AG04450 (cell line): ENCODE results near the gene SUPT7L. TPM values are rescaled to one million over a fixed set of nuclear protein-coding genes. Genes with fewer than 3 reads are reported as not detected.

ENCODE experiments used
- CTCF ChIA-PET: fragments of 300-600, 350-600 bp; formaldehyde crosslinking; extraction: SDS; loops from one replicate; lab custom pipeline; 2022; ENCODE audit warnings: antibody characterized with exemption, inconsistent platforms; lab: Charles Lee
- POLR2A ChIA-PET: fragments of 350-600 bp; formaldehyde crosslinking; extraction: SDS; loops from one replicate; lab custom pipeline; 2021; ENCODE audit warnings: antibody characterized with exemption, inconsistent platforms; lab: Yijun Ruan, JAX
- DNase-seq: peaks from one replicate; pipeline ENCODE4 v3.0.0-alpha.2; 2011; ENCODE audit warnings: low read depth, low spot score
- H3K27ac ChIP-seq: one replicate; pipeline ENCODE4 v1.5.1; 2012; ENCODE audit warnings: low read depth, low read length, control low read depth
- H3K27me3 ChIP-seq: one replicate; pipeline ENCODE4 v1.6.0; 2012; ENCODE audit warnings: low read length; ENCODE audit not compliant: control insufficient read depth, insufficient read depth
- H3K4me3 ChIP-seq: 2 replicates; pipeline ENCODE4 v1.5.1; 2011; ENCODE audit warnings: mild to moderate bottlenecking, low read depth, low read length, control low read depth
- H3K9me3 ChIP-seq: 2 replicates; pipeline ENCODE4 v1.5.1; 2012; ENCODE audit warnings: low read length; ENCODE audit not compliant: control insufficient read depth, insufficient read depth
- CTCF ChIP-seq: IDR thresholded peaks from 2 replicates; pipeline ENCODE4 v1.5.1; 2011; ENCODE audit warnings: low read depth, low read length, control low read depth, inconsistent platforms
- polyA plus RNA-seq: library from polyadenylated mRNA; depleted of rRNA; stranded (reverse); fragments of >200 nt; gene quantifications from 2 replicates; pipeline ENCODE4 v1.2.3, GENCODE V29; 2011

Gene SUPT7L
- polyA plus RNA-seq, 1 experiment = 46.7 TPM

GRCh38 chr2:27710640-27711430 is 47.4 kb upstream of the SUPT7L start:
- POLR2A ChIA-PET = no interaction called here
- no peak for TF ChIP-seq CTCF
- Histone ChIP-seq H3K4me3 (no peak overlapping the region), H3K9me3 (no peaks in the 10 kb centered on the region), H3K27me3 (no peaks in the 10 kb centered on the region), H3K27ac (no peak overlapping the region)
- no peak for DNase-seq
- CTCF ChIA-PET = interaction anchor here (0.9 kb wide), 1 partner anchor 12 kb away, joined by 6 read pairs; no protein-coding TSS in a partner anchor

DNA sequence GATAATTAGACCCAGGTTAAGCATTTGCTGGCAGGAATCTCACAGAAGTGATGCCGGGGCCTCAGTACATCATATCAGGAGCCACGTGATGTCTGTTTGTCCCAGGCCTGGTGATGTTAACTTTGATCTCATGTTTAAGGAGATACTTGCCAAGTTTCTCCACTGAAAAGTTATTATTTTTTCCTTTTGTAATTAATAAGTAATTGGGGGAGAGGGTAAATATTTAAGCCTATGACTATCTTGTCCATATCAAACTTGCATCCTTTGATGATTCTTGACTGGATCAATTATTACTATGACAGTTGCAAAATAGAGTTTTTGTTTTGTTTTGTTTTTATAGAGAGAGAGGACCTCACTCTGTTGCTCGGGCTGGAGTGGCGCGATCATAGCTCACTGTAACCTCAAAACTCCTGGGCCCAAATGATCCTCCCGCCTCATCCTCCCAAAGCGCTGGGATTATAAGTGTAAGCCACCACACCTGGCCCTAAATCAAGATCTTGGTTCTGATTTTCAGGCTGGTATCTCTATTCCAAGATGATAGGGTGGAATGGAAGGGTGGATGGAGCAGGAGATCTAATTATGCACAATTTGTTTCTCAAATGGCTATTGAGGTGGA is 46.7 kb upstream of the SUPT7L start:
- CTCF ChIA-PET = interaction anchor here (0.9 kb wide), 1 partner anchor 13 kb away, joined by 6 read pairs; no protein-coding TSS in a partner anchor

DNA sequence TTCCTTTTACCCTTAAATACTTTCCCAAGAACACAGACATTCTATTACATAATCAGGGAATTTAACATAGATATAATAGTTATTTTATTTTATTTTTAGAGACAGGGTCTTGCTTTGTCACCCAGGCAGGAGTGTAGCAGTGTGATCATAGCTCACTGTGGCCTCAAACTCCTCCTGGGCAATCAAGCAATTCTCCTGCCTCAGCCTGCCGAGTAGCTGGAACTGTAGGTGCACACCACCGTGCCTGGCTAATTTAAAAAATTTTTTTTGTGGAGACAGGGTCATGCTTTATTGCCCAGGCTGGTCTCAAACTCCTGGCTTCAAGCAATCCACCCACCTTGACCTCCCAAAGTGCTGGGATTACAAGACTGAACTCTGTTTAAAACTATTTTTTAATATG is 45.9 kb upstream of the SUPT7L start:
- no peak overlapping the region for H3K27ac ChIP-seq
- no peaks in the 10 kb centered on the region for H3K27me3 ChIP-seq
- CTCF ChIA-PET = interaction anchor here (1.3 kb wide), 1 partner anchor 14 kb away, joined by 4 read pairs; no protein-coding TSS in a partner anchor
- H3K4me3 ChIP-seq = no peak overlapping the region
- no peaks in the 10 kb centered on the region for H3K9me3 ChIP-seq
- no peak for TF ChIP-seq CTCF
- POLR2A ChIA-PET = no interaction called here
- DNase-seq = no peak

More for the DNA sequence above, 46.7 kb upstream of the SUPT7L start:
- Histone ChIP-seq H3K4me3 (no peak overlapping the region), H3K27ac (no peak overlapping the region), H3K9me3 (no peaks in the 10 kb centered on the region), H3K27me3 (no peaks in the 10 kb centered on the region)
- POLR2A ChIA-PET = no interaction called here
- no peak for TF ChIP-seq CTCF
- DNase-seq = no peak

- H3K27ac ChIP-seq = no peak overlapping the region
- DNase-seq = no peak
- CTCF ChIA-PET = interaction anchor here (0.8 to 1.3 kb wide), 2 partner anchors 15 to 16 kb away, joined by 3 to 4 read pairs; no protein-coding TSS in a partner anchor
- H3K27me3 ChIP-seq = no peaks in the 10 kb centered on the region
- H3K4me3 ChIP-seq = no peak overlapping the region
- no peak for TF ChIP-seq CTCF
- POLR2A ChIA-PET = no interaction called here
- H3K9me3 ChIP-seq = no peaks in the 10 kb centered on the region
Observed at GRCh38 chr2:27708666-27709065, 45.3 kb upstream of the SUPT7L start.

DNA sequence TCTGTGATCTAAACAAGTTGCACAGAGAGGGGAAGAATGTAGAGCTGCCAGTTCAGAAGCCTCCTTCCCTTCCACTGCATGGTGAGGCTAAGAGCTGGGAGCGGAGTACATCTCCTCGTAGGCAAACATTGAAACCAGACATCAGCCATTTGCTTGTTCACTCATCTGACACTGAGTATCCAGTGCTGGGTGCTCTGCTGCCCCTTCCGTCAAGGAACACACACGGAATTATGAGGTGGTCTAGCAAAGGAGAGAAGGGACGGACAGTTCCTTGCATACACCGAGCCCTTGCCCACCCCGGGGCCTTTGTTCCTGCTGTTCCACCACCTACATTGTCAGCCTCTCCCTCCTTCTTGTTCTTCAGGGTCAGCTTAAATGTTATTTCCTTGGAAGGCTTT is 44.8 kb upstream of the SUPT7L start:
- CTCF ChIA-PET = interaction anchor here (0.8 to 1.3 kb wide), 3 partner anchors 15 to 26 kb away, joined by 3 to 4 read pairs (median 3); no protein-coding TSS in a partner anchor
- no peak overlapping the region for H3K27ac ChIP-seq
- no peak for TF ChIP-seq CTCF
- POLR2A ChIA-PET = no interaction called here
- H3K9me3 ChIP-seq = no peaks in the 10 kb centered on the region
- no peak for DNase-seq
- H3K4me3 ChIP-seq = no peak overlapping the region
- no peaks in the 10 kb centered on the region for H3K27me3 ChIP-seq
